ENCODE results near the gene DUSP6.

DNA sequence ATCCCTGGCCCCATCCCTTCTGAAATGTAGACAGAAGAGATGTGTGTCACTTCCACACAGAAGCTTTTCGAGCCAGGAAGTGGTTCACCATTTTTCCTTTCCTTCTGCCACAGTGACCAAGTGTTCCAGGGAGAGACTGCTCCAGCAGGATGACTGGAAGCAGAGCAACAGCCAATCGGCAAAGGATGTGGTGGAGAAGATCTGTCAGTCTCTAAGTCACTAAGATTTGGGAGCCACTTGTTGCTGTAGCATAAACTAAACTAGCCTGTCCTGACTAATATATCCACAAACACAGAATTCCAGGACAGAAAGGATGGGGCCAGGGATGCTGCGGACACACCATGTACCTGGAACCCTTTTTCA is 42.9 kb downstream of the DUSP6 start:
- no peak for TF ChIP-seq POLR2A (IDR thresholded peaks at IDR 0.05; ENCODE audit: low read depth, low read length)
- TF ChIP-seq TAF1 (IDR thresholded peaks at IDR 0.05; ENCODE audit: borderline replicate concordance, low read depth, low read length) = no peak
